Endothelial cell of umbilical vein (primary cell): ENCODE results near the gene KRTAP10-1. TPM values are rescaled to one million over a fixed set of nuclear protein-coding genes. Genes with fewer than 3 reads are reported as not detected.

Experiments used
- BruUV-seq: library from RNA; stranded (reverse); fragments of 400-500 nt; replicated peaks from 2 replicates; lab custom pipeline; 2021; lab: Mats Ljungman, UMichigan
- CTCF ChIA-PET: fragments of 300-600, 350-600 bp; sonication (Branson Sonifier 250); formaldehyde crosslinking; loops from one replicate; lab custom pipeline; 2021; ENCODE audit warnings: antibody characterized with exemption, inconsistent platforms; lab: Charles Lee
- POLR2A ChIA-PET: fragments of 300-600, 350-600 bp; sonication (Branson Sonifier 250); formaldehyde crosslinking; loops from one replicate; lab custom pipeline; 2021; ENCODE audit warnings: antibody characterized with exemption, inconsistent platforms; lab: Charles Lee
- DNase-seq: peaks from one replicate; pipeline ENCODE4 v3.0.0-alpha.2; 2011; ENCODE audit warnings: low read depth, low spot score
- FAIRE-seq: peaks from 2 replicates; lab custom pipeline; 2011; peaks lifted over from hg19 to GRCh38; lab: Jason Lieb, UNC
- H2AFZ ChIP-seq: 2 replicates; pipeline ENCODE4 v1.6.0; 2012; ENCODE audit warnings: low read depth, low read length, control low read depth, inconsistent platforms
- H3K27ac ChIP-seq: 2 replicates; pipeline ENCODE4 v1.5.1; 2011; ENCODE audit warnings: low read depth, mild to moderate bottlenecking, control low read depth, low read length, moderate library complexity; ENCODE audit not compliant: insufficient read depth
- H3K27me3 ChIP-seq, 2 experiments: 2 replicates each; pipeline versions ENCODE4 v1.6.0 to v1.6.1; 2011; ENCODE audit warnings: low read length in 2 of 2, mixed read lengths in 1 of 2; ENCODE audit not compliant: control insufficient read depth in 2 of 2, insufficient read depth in 2 of 2
- H3K36me3 ChIP-seq, 2 experiments: 2 replicates in 1 of 2; 3 replicates in 1 of 2; pipeline ENCODE4 v1.5.1; 2011; ENCODE audit warnings: low read length in 2 of 2, mild to moderate bottlenecking in 1 of 2, moderate library complexity in 1 of 2; ENCODE audit not compliant: control insufficient read depth in 2 of 2, insufficient read depth in 2 of 2; ENCODE audit errors: extremely low read depth in 1 of 2
- H3K4me1 ChIP-seq: 3 replicates; pipeline ENCODE4 v1.5.1; 2011; ENCODE audit warnings: mild to moderate bottlenecking, low read length; ENCODE audit not compliant: control insufficient read depth, insufficient read depth; ENCODE audit errors: extremely low read depth
- H3K4me2 ChIP-seq: 2 replicates; pipeline ENCODE4 v1.6.1; 2011; ENCODE audit warnings: low read length, control low read depth, mixed read lengths; ENCODE audit not compliant: insufficient read depth
- H3K4me3 ChIP-seq, 3 experiments: fragments of 200-600 bp in 1 of 3; sonication (generic), shearing (Covaris generic) in 1 of 3; replicated peaks in 1 of 3; 2 replicates each; pipeline ENCODE4 v1.5.1; 2011 to 2016; ENCODE audit warnings: control low read depth in 3 of 3, low read length in 3 of 3, mild to moderate bottlenecking in 2 of 3, inconsistent platforms in 1 of 3, low read depth in 1 of 3, moderate library complexity in 1 of 3; ENCODE audit not compliant: insufficient read depth in 1 of 3
- H3K79me2 ChIP-seq: 2 replicates; pipeline ENCODE4 v1.6.0; 2012; ENCODE audit warnings: low read length, inconsistent platforms; ENCODE audit not compliant: control insufficient read depth, insufficient read depth
- H3K9ac ChIP-seq: replicated peaks from 2 replicates; pipeline ENCODE3; 2011; ENCODE audit warnings: low read length, control low read depth; ENCODE audit not compliant: insufficient read depth; ENCODE audit errors: extremely low read depth
- H3K9me1 ChIP-seq: replicated peaks from 3 replicates; pipeline ENCODE4 v1.6.0; 2011; ENCODE audit warnings: mild to moderate bottlenecking, low read length; ENCODE audit not compliant: control insufficient read depth, insufficient read depth; ENCODE audit errors: extremely low read depth
- H3K9me3 ChIP-seq: replicated peaks from 2 replicates; pipeline ENCODE4 v1.5.1; 2012; ENCODE audit warnings: low read length, inconsistent platforms; ENCODE audit not compliant: control insufficient read depth, insufficient read depth
- H4K20me1 ChIP-seq: replicated peaks from 2 replicates; pipeline ENCODE3; 2011; ENCODE audit warnings: mild to moderate bottlenecking, low read length; ENCODE audit not compliant: control insufficient read depth, insufficient read depth; ENCODE audit errors: extremely low read depth
- EZH2 ChIP-seq: IDR thresholded peaks from 2 replicates; pipeline ENCODE4 v1.6.1; 2012; ENCODE audit warnings: borderline replicate concordance, low read depth, mild to moderate bottlenecking, moderate library complexity, low read length, inconsistent platforms; ENCODE audit not compliant: severe bottlenecking
- GATA2 ChIP-seq: IDR thresholded peaks from 2 replicates; pipeline ENCODE4 v1.7.0; 2011; ENCODE audit warnings: low read depth, mild to moderate bottlenecking, moderate library complexity, mixed read lengths, low read length; ENCODE audit not compliant: insufficient read length, insufficient read depth
- JUN ChIP-seq: IDR thresholded peaks from 2 replicates; pipeline ENCODE4 v1.6.1; 2011; ENCODE audit warnings: borderline replicate concordance, low read depth; ENCODE audit not compliant: insufficient read length, insufficient read depth
- MYC ChIP-seq: IDR thresholded peaks from one replicate; pipeline ENCODE4 v1.6.1; 2011; ENCODE audit warnings: mild to moderate bottlenecking, low read depth, low read length
- POLR2A ChIP-seq: IDR thresholded peaks from 2 replicates; pipeline ENCODE4 v1.6.1; 2012; ENCODE audit warnings: low read depth, mild to moderate bottlenecking, control low read depth, low read length
- POLR2AphosphoS5 ChIP-seq: IDR thresholded peaks from 2 replicates; pipeline ENCODE4 v1.6.1; 2012; ENCODE audit warnings: low read depth, mild to moderate bottlenecking, control low read depth, low read length, moderate library complexity; ENCODE audit not compliant: insufficient read depth
- dilution Hi-C: fragments of 300-500 bp; cut with MboI; formaldehyde crosslinking; loops from one replicate; pipeline ENCODE4 v1.15.0; 2019; ENCODE audit warnings: low sequenced_read_pairs; ENCODE audit not compliant: extremely low pct_ligation_motif_present
- intact Hi-C: fragments of 100-400 bp; cut with micrococcal nuclease; formaldehyde crosslinking; loops from one replicate; pipeline ENCODE4 v1.10.0; 2022
- polyA plus RNA-seq, 4 experiments: library from polyadenylated mRNA; depleted of rRNA in 3 of 4; stranded (reverse) in 3 of 4; unstranded in 1 of 4; fragments of >200 nt; gene quantifications; 2 replicates each; pipeline versions ENCODE4 v1.2.1 to v1.2.3, GENCODE V29; 2011 to 2012; ENCODE audit warnings: missing spikeins in 1 of 4
- total RNA-seq: library from RNA; stranded (reverse); gene quantifications from 2 replicates; pipeline ENCODE4 v1.2.3, GENCODE V29; 2021
- TF ChIP-seq, protein P1 (sequence below), 2 donors: IDR thresholded peaks; 1 replicate in 1 of 2; 2 replicates in 1 of 2; pipeline ENCODE4 v1.5.1; 2011; ENCODE audit warnings: low read length in 2 of 2, mild to moderate bottlenecking in 2 of 2, moderate library complexity in 2 of 2, control low read depth in 1 of 2, inconsistent platforms in 1 of 2, low read depth in 1 of 2; ENCODE audit not compliant: insufficient read depth in 1 of 2; ENCODE audit errors: extremely low read depth in 1 of 2

Gene KRTAP10-1
- total and polyA plus RNA-seq, 2 donors (not counting 3 experiments of a cell fraction or from before 2014, with no cell fraction given), result not detected

DNA sequence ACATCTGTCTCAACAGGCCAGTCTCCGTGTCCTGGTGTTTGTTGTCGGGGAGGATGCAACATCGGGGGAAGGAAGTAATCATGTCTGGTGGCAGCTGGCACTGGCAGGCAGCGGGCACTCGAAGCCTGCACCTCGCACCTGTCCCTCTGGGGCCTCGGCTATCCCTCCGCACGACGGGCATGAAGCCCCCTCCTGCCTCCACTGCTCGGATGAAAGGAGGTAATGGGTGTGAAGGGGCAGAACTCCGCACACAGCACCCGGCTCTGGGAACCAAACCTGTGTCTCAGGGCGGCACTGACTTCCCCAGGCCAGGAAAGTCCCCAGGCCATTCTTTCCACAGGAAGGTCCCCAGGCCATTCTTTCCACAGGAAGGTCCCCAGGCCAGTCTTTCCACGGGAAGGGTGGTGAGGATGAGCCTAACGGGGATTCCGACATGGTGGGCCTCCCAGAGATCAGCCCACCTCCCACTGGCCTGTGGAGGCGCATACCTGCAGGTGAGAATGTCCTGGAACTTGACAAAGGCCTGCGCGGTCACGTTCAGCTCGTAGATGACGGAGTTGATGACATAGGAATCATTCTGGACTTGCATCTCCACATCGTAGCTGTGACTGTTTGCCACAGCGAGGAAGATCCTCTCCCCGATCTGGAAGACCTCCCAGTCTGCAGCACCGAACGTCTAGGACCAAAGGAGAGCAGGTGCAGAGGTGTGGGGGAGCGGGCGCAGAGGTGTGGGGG, 31.1 kb downstream of the KRTAP10-1 start:
- no peaks in the 10 kb centered on the region for H3K27me3 ChIP-seq
- no peak overlapping the region for H3K27ac ChIP-seq
- no peak overlapping the region for H3K4me3 ChIP-seq
- intact Hi-C loops, result no loop called here
- H4K20me1 ChIP-seq, result no peaks in the 10 kb centered on the region
- TF ChIP-seq JUN (no peak), EZH2 (no peak), POLR2A (no peak), POLR2AphosphoS5 (no peak), GATA2 (no peak), MYC (no peak)
- TF ChIP-seq, protein P1, sequence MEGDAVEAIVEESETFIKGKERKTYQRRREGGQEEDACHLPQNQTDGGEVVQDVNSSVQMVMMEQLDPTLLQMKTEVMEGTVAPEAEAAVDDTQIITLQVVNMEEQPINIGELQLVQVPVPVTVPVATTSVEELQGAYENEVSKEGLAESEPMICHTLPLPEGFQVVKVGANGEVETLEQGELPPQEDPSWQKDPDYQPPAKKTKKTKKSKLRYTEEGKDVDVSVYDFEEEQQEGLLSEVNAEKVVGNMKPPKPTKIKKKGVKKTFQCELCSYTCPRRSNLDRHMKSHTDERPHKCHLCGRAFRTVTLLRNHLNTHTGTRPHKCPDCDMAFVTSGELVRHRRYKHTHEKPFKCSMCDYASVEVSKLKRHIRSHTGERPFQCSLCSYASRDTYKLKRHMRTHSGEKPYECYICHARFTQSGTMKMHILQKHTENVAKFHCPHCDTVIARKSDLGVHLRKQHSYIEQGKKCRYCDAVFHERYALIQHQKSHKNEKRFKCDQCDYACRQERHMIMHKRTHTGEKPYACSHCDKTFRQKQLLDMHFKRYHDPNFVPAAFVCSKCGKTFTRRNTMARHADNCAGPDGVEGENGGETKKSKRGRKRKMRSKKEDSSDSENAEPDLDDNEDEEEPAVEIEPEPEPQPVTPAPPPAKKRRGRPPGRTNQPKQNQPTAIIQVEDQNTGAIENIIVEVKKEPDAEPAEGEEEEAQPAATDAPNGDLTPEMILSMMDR (IDR thresholded peaks at IDR 0.05; ENCODE audit: extremely low read depth in 1 of 2, insufficient read depth in 1 of 2, low read depth in 1 of 2, low read length in 2 of 2), result no peak
- no peak overlapping the region for H2AFZ ChIP-seq
- no peaks in the 10 kb centered on the region for H3K36me3 ChIP-seq
- FAIRE-seq, result no peak
- no peak for DNase-seq
- H3K79me2 ChIP-seq, result no peaks in the 10 kb centered on the region
- no peaks in the 10 kb centered on the region for H3K9me1 ChIP-seq
- ChIA-PET CTCF (interaction anchor here (2.2 to 5.1 kb wide), 3 partner anchors 234 to 285 kb away, joined by 5 to 125 read pairs (median 18); no protein-coding TSS in a partner anchor), POLR2A (no interaction called here)
- dilution Hi-C loops, result no loop called here
- no peaks in the 10 kb centered on the region for H3K9me3 ChIP-seq
- H3K9ac ChIP-seq, result no peak overlapping the region
- no peak overlapping the region for H3K4me2 ChIP-seq
- no TSS peak for BruUV-seq
- no peaks in the 10 kb centered on the region for H3K4me1 ChIP-seq
